GM21717 (cell line): ENCODE results near the gene TSSK6.

ENCODE experiments used
- ATAC-seq: cut with Tn5 transposase; IDR thresholded peaks from one replicate; pipeline ENCODE4 v1.9.1; 2021; ENCODE audit warnings: mild to moderate bottlenecking, moderate library complexity; ENCODE audit not compliant: unreplicated experiment

TSSK6 gene

DNA sequence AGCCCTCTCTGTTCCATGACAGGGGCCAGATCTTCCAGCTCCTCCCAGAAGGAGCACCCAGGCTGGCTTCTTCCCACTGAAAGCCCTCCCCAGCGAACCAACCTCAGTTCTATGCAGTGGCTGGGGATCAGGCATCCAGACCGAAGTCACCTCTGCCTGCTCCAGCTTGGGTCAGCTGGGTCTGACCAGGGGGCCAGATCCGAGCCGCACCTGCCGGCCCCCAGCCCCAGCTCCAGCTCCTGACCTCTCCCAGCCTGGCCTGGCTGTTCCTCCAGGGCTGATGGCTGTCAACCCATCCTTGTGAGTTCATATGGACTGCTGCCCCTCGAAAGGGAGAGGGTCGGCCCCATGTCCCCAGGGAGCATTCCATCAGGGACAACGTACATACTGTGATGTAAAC is 8.0 kb downstream of the TSSK6 start:
- ATAC-seq, result no peak

DNA sequence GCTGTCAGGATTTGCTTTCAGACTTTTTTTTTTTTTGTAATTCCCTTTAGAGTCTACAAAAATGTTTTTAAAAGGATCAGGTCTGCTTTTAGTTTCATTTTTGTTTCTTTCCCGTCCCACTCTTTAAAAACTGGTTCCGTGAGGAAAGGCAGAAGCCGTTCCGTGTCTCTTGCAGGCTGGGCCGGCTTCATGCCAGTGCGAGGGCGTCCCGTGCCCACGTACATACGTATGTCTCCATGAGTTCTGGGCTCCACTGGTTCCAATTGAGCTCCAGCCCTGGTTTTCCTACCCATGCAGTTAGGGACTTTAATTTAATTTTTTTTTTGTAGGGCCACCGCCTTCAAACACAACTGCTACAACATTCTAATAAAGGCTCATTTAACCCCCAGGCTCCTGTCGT is 8.8 kb downstream of the TSSK6 start:
- ATAC-seq, result no peak

DNA sequence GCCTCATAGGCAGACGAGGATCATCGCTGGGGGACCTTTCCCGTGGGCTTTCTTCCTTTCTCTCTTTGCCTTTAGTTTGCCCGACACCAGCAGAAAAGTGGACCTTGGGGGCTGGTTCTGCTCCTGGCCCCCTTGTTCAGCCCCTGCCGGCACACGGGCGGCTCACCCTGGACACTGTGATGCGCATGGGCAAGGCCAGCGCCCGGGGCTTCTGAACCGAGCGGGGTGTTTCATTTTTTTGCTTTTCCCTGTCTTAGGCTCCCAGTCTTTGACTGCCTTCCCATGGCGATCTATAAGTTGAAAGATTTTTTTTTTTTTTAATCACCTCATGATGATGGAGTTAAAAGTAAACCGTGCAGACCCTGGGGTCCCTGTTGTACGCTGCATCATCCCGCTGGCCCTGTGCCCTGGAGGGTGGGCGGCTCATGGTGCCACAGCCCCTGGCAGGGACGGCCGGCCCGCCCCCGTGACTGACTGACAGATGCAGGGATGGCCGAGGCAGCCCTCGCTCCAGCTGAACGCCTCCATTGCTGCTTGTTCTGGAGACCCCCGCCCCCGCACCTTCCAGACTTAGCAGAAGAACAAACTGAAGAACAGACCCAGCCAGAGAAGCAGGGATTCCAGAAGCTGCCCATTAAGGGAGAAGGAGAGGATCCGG is 9.6 kb downstream of the TSSK6 start:
- ATAC-seq, result no peak

DNA sequence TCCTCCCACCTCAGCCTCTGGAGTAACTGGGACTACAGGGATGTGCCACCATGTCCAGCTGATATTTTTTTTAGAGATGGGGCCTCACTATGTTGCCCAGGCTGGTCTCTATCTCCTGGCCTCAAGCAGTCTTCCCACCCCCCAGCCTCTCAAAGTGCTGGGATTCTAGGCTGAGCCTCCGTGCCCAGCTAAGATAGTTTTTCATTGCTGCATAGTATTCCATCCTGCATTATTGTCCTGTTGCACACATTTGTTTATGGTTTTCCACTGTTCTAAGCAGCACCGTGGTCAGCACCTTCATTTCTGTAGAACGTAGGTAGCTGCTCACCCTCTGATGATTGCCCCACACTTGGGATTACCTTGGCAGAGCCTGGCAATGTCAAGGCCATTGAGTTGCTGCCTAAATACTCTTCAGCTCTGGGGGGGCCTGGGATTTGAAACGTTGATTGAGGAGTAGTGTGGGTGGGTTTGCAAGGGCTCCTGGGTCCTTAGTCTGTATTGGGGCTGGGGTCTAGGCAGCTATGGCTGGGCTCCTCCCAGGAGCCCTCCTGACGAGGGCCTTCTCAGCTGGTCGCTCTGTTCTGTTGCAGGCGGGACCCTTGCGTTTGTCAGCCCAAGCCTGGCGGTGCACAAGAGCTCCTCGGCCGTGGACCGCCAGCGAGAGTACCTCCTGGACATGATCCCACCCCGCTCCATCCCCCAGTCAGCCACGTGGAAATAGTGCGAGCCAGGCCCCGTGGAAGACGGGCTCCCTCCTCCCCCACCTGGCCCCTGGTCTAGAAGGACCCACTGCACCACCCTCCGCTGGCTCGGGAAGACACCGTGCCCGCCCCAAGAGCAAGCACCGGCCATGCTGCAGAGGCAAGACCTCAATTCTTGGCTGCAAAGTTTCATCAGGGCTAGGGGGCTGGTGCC is 10.3 kb downstream of the TSSK6 start:
- no peak for ATAC-seq

DNA sequence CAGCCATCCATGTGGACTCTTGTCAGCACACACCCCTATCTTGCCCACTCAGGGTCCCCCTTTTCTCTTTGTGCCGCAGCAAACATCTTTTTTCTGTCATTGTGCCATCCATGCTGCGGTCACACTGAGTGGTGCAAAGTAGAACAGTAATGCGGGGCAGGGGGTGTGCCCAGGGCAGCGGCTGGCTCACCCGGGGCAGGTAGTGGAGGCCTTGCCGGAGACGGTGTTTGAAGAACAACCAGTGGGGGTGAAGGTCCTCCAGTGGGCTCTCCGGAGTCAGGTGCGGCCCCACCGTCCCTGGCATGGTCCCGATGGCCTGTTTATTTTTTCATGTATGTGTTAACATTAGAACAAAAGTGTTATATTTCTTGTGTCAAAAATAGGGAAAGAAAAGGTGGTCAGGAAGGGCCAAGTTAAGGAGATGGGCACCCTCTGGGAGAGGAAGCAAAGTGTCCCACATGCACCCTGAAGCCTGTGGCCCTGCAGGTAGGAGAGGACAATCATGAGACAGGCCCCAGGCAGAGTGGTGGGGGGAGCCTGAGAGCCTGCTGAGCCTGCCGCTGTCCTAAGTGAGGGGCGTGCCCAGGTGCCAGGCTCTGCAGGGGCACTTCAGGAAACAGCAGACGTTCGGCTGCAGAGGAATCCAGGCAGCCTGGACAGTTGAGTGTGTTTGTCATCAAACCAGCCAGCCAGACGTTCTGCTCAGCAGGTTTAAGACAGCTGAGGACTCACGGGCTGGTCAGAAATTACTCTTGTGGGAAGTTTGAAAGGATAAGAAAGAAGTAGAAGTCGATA is 12.3 kb downstream of the TSSK6 start:
- no peak for ATAC-seq

DNA sequence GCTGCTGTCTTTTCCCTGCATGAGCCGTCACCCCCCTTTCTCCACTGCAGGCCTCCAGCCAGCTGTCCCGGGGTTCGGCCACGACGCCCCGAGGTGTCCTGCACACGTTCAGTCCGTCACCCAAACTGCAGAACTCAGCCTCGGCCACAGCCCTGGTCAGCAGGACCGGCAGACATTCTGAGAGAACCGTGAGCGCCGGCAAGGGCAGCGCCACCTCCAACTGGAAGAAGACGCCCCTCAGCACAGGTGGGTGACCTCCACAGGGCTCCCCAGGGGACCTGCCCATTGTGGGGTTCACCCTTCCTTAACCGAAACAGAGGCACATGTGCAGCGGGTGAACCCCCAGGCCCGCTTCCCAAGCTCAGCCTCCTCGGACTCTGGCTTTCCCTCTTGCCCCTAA is 13.1 kb downstream of the TSSK6 start:
- no peak for ATAC-seq

DNA sequence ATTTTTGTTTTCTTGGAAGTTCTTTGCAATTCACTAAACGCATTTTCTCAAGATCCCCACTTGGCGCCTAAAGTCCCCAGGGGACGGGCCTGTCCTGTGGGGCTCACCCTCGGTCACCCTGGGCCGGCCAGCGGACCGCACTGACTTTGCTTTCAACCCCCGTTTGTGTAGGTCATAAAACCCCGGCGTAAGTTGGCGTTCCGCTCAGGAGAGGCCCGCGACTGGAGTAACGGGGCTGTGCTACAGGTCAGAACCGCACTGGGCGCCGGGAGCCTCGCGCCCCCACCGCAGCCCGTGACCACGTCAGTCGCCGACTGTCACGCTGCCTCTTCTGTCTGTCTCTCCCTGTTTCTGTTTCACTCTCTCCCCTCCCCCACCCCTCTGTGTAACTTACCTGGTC is 13.6 kb downstream of the TSSK6 start:
- no peak for ATAC-seq

DNA sequence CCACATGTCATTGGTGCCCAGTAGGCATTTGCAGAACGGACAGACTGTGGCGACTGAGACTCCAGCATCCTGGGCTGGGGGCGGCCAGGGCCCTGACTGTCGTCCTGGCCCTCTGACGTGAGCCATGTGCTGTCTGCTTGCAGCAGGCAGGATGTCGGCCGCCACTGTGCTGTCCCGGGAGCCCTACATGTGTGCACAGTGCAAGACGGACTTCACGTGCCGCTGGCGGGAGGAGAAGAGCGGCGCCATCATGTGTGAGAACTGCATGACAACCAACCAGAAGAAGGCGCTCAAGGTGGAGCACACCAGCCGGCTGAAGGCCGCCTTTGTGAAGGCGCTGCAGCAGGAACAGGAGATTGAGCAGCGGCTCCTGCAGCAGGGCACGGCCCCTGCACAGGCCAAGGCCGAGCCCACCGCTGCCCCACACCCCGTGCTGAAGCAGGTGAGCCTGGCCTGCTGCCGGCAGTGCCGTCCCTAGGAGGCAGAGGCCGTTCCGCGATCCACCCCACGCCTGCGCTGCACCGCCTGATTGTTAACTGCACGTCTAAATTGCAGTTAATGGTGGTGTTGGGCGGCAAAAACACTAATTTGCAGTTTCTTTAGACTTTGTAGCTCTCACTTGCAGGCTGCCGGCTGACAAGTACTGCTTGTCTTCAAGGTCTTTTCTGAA is 14.2 kb downstream of the TSSK6 start:
- ATAC-seq, result no peak

DNA sequence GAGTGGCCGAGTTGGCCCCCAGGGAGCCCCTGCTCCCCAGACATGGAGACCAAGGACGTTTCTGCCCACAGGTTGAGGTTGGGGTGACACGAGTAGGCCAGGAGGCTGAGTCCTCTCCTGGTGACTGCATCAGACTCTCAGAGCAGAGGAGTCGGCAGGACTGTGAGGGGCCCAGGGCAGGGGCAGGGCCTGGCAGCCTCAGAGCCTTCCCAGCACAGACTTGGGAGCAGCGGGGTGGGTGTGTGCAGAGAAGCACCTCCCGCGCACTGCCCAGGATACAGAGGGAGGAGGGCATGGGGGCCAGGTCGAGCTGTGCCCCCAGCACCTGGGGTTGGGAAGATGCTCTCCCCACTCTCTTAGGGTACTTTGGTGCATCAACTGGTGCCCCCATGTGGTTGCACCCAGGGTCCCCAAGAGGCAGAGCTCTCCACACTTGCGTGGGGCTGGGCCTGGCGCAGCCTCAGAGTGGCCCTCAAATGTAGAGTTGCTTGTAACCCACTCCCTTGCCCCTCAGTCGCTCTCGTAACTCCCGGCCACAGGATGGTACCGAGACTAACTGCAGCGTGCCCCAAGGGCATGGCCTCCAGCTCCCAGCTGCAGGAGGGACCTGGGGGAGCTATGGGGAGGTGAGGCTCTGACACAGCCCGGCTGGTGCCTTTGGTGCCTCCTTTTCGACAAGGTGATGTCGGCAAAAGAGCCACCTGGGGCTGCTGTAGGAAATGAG is 15.9 kb downstream of the TSSK6 start:
- ATAC-seq, result no peak

DNA sequence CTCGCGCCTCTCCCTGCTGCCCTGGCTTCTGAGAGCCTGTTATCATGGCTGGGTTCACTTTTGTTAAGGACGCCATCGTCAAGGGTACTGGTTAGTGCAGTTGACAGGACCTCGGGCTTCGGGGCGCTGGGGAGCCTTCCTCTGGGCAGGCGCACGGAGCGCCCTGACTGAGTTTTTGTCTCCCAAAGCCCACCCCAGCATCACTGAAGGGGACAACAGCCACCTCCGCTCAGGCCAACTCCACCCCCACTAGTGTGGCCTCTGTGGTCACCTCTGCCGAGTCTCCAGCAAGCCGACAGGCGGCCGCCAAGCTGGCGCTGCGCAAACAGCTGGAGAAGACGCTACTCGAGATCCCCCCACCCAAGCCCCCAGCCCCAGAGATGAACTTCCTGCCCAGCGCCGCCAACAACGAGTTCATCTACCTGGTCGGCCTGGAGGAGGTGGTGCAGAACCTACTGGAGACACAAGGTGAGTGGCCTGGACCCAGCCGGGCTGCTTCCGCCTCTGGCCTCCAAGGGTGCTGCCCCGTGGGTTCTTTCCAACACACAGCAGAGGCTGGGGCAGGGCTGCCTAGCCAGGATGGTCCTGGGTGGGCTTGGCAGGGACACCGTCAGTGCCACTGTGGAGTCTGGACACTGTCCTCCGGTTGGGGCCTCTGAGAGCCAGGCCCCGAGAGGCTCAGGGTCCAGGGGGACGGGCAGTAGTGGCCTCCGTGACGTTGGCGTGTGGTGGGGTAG is 16.9 kb downstream of the TSSK6 start:
- no peak for ATAC-seq

DNA sequence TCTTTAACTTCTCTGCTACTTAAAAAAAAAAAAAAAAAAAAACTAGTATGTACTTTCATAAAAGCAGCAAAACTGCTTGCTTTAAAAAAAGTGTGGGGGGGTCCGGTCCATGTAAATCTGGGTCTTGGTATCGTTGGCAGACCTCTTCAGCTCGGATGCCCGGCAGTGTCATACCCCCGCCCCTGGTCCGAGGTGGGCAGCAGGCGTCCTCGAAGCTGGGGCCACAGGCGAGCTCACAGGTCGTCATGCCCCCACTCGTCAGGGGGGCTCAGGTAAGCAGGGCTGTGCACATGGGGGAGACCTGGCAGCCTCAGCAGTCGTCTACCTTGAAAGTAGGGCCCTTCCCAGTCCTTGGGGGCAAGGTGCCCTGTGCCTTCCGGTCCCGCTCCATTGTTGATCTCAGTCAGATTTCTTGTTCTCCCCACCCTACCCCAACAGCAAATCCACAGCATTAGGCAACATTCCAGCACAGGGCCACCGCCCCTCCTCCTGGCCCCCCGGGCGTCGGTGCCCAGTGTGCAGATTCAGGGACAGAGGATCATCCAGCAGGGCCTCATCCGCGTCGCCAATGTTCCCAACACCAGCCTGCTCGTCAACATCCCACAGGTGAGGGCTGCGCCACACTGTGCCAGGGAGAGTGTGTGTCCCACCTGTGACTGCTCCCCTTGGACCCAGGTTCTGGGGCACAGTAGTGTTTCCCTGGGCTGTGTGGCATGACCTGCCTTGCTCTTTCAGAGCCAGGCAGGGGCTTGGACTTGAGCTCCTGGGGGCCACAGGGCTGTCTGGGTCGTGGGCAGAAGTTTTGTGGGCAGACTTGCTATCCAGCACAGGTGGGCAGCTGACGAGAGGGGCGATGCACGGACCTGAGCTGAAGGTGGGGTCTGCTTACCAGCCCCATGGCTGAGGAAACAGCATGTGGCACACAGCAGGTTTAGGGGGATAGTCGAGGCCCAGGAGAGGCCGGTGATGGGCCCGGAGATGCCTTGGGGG is 19.4 kb downstream of the TSSK6 start:
- ATAC-seq, result no peak

DNA sequence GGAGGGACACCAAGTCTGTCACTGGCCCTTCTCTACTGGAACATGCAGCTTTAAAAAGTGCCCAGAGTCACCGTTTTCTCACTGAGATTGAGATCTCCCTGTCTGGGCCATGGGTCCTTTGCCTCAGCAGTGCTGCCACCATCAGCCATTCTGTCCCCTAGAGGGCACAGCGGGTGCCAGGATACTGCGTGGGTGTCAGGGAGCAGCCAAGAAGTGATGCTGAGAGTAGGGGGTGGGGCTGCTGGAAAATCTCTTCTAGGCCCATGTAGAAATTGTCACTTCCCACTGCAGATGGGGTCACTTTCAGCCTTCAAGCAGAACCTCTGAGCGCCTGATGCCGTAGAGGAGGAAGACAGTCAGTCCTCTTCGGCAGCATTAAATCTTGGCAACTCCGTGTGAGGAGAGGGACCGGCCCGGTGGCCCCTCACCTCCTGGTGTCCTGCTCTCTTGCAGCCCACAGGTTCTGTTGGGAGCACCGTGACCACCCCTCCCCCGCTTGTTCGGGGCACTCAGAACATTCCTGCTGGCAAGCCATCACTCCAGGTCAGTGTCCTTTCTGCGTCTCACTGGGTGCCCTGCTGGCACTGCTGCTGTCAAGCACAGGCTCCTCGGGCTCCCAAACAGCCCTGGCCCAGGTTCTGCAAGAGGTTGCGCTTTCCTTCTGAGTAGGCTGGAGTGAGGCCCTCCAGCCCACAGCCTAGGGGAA is 21.4 kb downstream of the TSSK6 start:
- no peak for ATAC-seq

DNA sequence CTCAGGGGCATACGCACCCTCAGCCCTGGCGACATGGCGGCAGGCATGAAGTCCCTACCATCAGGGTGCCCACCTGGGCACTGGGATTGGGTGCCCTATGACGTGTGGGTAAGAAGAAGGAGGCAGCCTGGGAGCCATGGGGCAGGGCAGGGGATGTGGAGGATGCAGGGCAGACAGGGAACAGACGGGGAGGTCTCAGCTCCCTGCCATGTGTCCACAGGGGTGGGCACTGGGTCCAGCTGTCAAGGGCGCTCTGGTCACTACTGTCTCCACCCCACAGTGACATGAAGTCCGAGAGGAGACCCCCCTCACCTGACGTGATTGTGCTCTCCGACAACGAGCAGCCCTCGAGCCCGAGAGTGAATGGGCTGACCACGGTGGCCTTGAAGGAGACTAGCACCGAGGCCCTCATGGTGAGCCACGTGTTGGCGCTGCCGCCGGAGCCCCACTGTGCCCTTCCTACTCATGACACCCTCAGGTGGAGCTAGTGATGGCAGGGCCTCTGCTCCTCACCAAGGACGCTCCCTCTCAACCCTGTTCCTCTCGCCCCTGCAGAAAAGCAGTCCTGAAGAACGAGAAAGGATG is 23.2 kb downstream of the TSSK6 start:
- no peak for ATAC-seq

DNA sequence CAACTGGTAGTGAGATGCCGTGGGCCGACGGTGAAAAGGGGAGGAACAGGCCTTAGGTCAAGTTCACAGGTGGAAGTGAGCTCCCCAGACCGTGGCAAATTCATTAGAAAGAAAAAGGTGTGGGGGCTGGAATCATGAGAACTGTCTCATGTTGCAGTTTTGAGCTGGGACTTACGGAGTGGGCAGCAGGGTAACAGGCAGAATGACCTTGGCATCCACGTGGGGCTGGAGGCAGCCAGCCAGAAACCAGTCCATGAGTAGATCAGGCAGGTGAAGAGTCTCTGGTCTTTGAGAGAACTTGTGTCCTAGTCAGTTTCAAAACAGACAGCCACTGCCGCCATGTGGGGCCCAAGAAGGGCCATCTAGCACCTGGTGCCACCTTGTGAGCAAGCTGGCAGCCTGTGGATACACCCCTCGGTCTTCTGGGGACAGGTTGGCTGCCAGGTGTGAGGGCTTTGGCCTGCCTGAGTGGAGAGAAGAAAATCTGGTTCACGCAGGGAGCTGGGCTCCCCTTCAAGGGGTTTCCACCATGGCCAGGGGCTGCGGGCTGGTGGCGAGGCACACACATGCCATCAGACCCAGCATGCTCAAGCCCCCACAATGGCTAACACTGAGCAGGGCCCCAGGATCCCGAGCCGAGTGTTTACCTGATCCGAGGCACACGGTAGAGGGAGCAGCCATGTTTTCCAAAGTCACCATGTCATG is 23.9 kb downstream of the TSSK6 start:
- no peak for ATAC-seq

DNA sequence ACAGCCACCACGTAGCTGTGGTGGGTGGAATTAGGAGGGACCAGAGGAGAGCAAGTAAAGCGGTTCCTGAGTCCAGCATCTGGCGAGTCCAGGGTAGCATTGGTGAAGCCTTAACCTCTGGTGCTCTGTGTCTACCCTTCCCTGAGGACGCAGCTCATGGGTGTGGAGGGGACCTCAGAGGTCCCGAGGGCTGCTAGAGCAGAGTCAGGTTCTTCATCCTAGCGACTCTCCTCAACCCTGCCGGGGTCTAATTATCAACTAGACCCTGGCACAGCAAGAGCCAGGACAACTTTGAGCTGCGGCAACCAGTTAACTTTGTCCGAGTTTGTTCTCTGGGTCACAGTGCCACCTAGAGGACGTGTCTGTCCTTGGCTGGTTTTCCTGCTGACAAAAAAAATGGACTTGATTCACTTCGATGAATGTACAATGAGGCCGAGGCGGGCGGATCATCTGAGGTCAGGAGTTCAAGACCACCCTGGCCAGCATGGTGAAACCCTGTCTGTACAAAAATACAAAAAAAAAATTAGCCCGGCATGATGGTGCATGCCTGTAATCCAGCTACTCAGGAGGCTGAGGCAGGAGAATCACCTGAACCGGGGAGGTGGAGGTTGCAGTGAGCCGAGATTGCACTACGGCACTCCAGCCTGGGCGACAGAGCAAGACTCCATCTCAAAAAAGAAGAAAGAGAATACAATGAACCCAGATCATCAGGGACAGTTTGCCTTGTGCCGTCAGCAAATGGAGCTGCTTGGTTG is 25.0 kb downstream of the TSSK6 start:
- ATAC-seq, result no peak

DNA sequence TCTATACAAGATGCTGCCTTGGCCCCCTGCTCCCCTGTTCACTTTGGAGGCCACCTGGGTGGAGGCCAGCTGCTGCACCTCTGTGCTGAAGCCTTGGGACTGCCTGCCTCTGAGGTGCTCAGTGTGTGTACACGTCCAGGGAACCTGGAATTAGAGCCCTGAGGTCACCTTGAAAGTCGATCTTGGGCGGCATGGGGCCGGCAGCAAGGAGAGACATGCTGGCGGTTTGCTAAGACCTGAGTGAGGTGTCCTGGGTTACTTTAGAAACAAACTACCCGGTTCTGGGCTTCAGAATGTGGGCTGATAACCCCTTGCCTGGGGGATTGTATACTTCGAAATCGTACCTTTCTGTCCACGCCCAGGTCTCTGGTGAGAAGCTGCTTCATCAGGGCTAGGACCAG is 25.5 kb downstream of the TSSK6 start:
- no peak for ATAC-seq
